Trophoblast cell (in vitro differentiated cells and primary cell): ENCODE data around the gene KDM6B.
A peak's percentile ranks its signal among the peaks of the same experiment; 100 is the strongest.

Source experiments
- DNase-seq, 2 donors: peaks; one replicate each; pipeline ENCODE4 v3.0.0-alpha.2; 2016
- H2AFZ ChIP-seq: 2 replicates; pipeline ENCODE4 v1.6.1; 2013; ENCODE audit warnings: low read length, moderate library complexity, mild to moderate bottlenecking; ENCODE audit not compliant: insufficient read depth, poor library complexity
- H2AK5ac ChIP-seq: 2 replicates; pipeline ENCODE4 v1.6.1; 2013; ENCODE audit warnings: mild to moderate bottlenecking, low read length
- H2BK120ac ChIP-seq: 2 replicates; pipeline ENCODE4 v1.6.1; 2013; ENCODE audit warnings: low read length, mild to moderate bottlenecking, moderate library complexity; ENCODE audit not compliant: insufficient read depth, poor library complexity
- H2BK12ac ChIP-seq: 2 replicates; pipeline ENCODE4 v1.6.1; 2013; ENCODE audit warnings: mild to moderate bottlenecking, low read length, moderate library complexity
- H2BK5ac ChIP-seq: 2 replicates; pipeline ENCODE4 v1.6.1; 2013; ENCODE audit warnings: low read length, low read depth, moderate library complexity, mild to moderate bottlenecking; ENCODE audit not compliant: poor library complexity
- H3K14ac ChIP-seq: 2 replicates; pipeline ENCODE4 v1.6.1; 2013; ENCODE audit warnings: mild to moderate bottlenecking, low read length
- H3K18ac ChIP-seq: 2 replicates; pipeline ENCODE4 v1.6.1; 2013; ENCODE audit warnings: mild to moderate bottlenecking, low read length
- H3K23ac ChIP-seq: 2 replicates; pipeline ENCODE4 v1.6.1; 2013; ENCODE audit warnings: low read length
- H3K27ac ChIP-seq: 2 replicates; pipeline ENCODE4 v1.5.1; 2013; ENCODE audit warnings: low read depth, mild to moderate bottlenecking, inconsistent platforms, low read length, moderate library complexity
- H3K27me3 ChIP-seq: 2 replicates; pipeline ENCODE4 v1.6.1; 2013; ENCODE audit warnings: inconsistent platforms, mild to moderate bottlenecking, low read length, moderate library complexity; ENCODE audit not compliant: insufficient read depth
- H3K36me3 ChIP-seq, 2 experiments: 1 replicate in 1 of 2; 2 replicates in 1 of 2; pipeline ENCODE4 v1.6.1; 2013; ENCODE audit warnings: low read length in 2 of 2, mild to moderate bottlenecking in 2 of 2, moderate library complexity in 1 of 2; ENCODE audit not compliant: insufficient read depth in 2 of 2, control insufficient read depth in 1 of 2
- H3K4ac ChIP-seq: 2 replicates; pipeline ENCODE4 v1.6.1; 2013; ENCODE audit warnings: low read depth, mild to moderate bottlenecking, low read length, moderate library complexity
- H3K4me1 ChIP-seq, 2 experiments: 1 replicate in 1 of 2; 2 replicates in 1 of 2; pipeline ENCODE4 v1.6.1; 2013; ENCODE audit warnings: low read length in 2 of 2, mild to moderate bottlenecking in 2 of 2, moderate library complexity in 1 of 2; ENCODE audit not compliant: insufficient read depth in 2 of 2, control insufficient read depth in 1 of 2
- H3K4me2 ChIP-seq: 2 replicates; pipeline ENCODE4 v1.6.1; 2013; ENCODE audit warnings: inconsistent platforms, mild to moderate bottlenecking, low read length, moderate library complexity
- H3K4me3 ChIP-seq: 2 replicates; pipeline ENCODE4 v1.5.1; 2013; ENCODE audit warnings: mild to moderate bottlenecking, low read depth, low read length, inconsistent platforms
- H3K79me1 ChIP-seq: one replicate; pipeline ENCODE4 v1.6.1; 2013; ENCODE audit warnings: low read length
- H3K79me2 ChIP-seq: 2 replicates; pipeline ENCODE4 v1.6.1; 2013; ENCODE audit warnings: low read length, mild to moderate bottlenecking; ENCODE audit not compliant: control insufficient read depth, insufficient read depth, poor library complexity
- H3K9ac ChIP-seq: 2 replicates; pipeline ENCODE4 v1.6.1; 2013; ENCODE audit warnings: mild to moderate bottlenecking, low read length
- H3K9me3 ChIP-seq: 2 replicates; pipeline ENCODE4 v1.6.1; 2013; ENCODE audit warnings: low read depth, mild to moderate bottlenecking, control low read depth, inconsistent platforms, low read length; ENCODE audit not compliant: insufficient read depth
- H4K12ac ChIP-seq: 2 replicates; pipeline ENCODE4 v1.6.1; 2013; ENCODE audit warnings: low read depth, mild to moderate bottlenecking, low read length, moderate library complexity
- H4K8ac ChIP-seq: 2 replicates; pipeline ENCODE4 v1.6.1; 2013; ENCODE audit warnings: low read depth, mild to moderate bottlenecking, low read length, moderate library complexity
- H4K91ac ChIP-seq: one replicate; pipeline ENCODE4 v1.6.1; 2013; ENCODE audit warnings: low read depth, mild to moderate bottlenecking, low read length, moderate library complexity
- WGBS: extraction: QIAGEN DNeasy Blood & Tissue Kit; methylation state at CpG from one replicate; pipeline ENCODE4 v1.1.7; 2013; ENCODE audit warnings: missing lambda C conversion rate; ENCODE audit not compliant: insufficient read length, insufficient coverage; ENCODE audit errors: extremely low coverage; 5-methylcytosine and 5-hydroxymethylcytosine counted together

The KDM6B gene

DNA sequence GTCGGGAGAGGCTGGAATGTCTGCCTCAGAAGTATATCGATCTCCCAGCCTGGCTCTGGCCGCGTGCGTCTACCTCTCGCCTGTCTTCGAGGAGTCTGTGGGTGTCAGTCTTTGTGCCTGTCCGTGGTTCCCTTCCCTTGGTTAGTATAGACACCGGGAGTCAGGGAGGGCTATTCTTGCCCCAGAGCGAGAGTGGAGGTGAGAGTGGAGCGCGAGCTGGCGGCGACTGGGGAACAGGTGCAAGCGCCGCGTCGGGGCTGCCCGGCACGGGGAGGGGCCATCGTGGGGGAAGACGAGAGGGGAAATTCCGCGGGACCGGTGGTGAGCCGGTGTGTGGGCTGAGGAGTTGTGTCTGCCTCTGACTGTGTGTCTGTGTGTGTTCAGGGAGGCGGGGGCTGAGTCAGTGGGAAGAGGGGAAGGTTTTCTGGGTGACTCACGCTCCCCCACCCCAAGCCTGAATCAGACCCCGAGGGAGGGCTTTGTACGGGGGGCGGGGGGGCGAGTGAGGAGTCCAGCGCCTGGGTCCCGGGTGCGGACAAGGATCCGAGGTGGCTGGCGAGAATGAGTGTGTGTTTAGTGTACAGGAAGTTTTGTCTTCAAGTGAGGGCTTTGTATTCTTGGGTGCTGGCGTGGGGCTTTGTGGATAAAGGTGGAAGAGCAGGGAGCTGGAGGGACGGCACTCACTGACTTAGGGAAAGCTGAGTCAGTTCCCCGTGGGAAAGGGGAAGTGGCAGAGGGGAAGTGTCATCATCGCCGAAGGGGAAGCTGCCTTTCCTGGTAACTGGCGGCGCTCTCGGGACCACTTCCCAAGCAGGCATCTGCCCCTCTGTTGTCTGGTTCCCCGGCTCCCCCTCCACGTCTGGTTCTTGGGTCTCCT, 8.6 kb downstream of the KDM6B start:
- Histone ChIP-seq H3K36me3 (peaks cover 29 to 35% of the 10 kb centered on the region in 2 experiments), H4K8ac (peak overlapping the region; percentile 88), H3K79me2 (peaks cover 31% of the 10 kb centered on the region), H3K4me3 (peak overlapping the region; percentile 77), H3K18ac (peak overlapping the region; percentile 87), H2AFZ (peak overlapping the region; percentile 56), H3K23ac (no peak overlapping the region), H2AK5ac (peak overlapping the region; percentile 90), H3K4me2 (peak overlapping the region; percentile 98), H3K9me3 (peaks cover 3% of the 10 kb centered on the region), H3K14ac (peak overlapping the region; percentile 96), H2BK5ac (peak overlapping the region; percentile 97), H2BK120ac (peak overlapping the region; percentile 93), H3K4ac (peak overlapping the region; percentile 64), H3K79me1 (peaks cover 39% of the 10 kb centered on the region), H3K27me3 (no peaks in the 10 kb centered on the region), H4K91ac (peak overlapping the region; percentile 86), H2BK12ac (peak overlapping the region; percentile 80), H4K12ac (peak overlapping the region; percentile 81), H3K9ac (peak overlapping the region; percentile 78), H3K4me1 (peaks cover 28 to 31% of the 10 kb centered on the region in 2 experiments), H3K27ac (peak overlapping the region; percentile 99)
- peak; percentile 89 to 90 for DNase-seq
- no CpG with 5 or more reads among the region's 47 CpGs for WGBS

DNA sequence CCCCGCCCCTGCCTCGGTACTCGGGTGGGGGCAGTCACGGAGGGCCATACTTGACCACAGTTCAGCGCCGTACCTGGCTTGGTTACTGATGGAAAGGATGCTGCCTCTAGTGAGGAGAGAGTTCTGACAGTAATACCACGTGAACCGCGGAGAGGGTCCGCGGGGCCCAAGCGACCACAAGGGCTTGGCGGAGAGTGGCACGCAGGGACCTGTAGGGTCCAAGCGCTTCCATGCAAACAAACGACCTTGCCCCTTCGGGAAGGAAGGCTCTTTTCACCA, 9.2 kb downstream of the KDM6B start:
- WGBS: no CpG with 5 or more reads among the region's 17 CpGs
- H4K8ac ChIP-seq: peak overlapping the region; percentile 75
- H3K23ac ChIP-seq: peak overlapping the region; percentile 2

DNA sequence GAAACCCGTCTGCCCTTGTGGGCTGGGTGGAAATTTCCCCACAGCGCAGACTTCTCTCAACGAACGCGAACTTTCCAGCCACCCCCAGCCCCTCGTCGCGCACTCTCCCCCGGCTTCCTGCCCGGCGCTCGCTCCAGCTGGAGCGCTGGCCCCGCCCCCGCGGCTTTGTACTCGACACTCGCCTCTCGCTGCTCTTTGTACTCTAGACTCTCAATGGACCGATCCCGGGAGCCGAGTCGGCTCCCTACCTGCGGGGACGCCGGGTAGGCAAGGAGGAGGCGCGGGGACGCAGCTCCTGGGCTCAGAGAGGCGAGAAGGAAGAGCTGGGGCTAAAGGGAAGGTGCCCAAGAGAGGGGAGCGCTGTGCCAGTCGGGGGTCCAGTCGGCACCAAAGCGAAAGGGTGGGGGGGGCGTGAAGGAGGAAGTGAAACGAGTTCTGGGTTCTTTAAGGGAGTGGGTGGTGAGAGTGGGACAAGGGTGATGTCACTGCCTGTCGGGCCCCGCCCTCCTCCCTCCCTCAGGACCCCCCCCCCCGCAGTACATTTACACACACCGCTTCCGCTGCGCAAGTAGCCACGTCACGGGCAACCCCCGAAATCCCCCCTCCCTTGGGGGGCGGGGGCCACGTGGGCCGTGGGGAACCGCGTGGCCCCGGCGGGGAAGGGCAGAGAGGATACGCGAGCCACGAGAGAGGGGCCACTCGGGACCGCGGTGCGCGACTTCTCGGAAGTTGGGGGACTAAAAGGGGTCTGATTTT, 9.7 kb downstream of the KDM6B start:
- peaks cover 3% of the 10 kb centered on the region for H3K9me3 ChIP-seq
- H3K27ac ChIP-seq: peak overlapping the region; percentile 99
- H4K8ac ChIP-seq: peak overlapping the region; percentile 75
- peak overlapping the region; percentile 96 for H3K14ac ChIP-seq
- peak overlapping the region; percentile 87 for H3K18ac ChIP-seq
- peak overlapping the region; percentile 77 for H3K4me3 ChIP-seq
- peak overlapping the region; percentile 81 for H4K12ac ChIP-seq
- H2BK12ac ChIP-seq: peak overlapping the region; percentile 47
- H3K4ac ChIP-seq: peak overlapping the region; percentile 66
- H3K36me3 ChIP-seq: peaks cover 39 to 45% of the 10 kb centered on the region in 2 experiments
- H3K27me3 ChIP-seq: no peaks in the 10 kb centered on the region
- H3K4me1 ChIP-seq: peaks cover 27 to 28% of the 10 kb centered on the region in 2 experiments
- WGBS: no CpG with 5 or more reads among the region's 61 CpGs
- H2BK120ac ChIP-seq: peak overlapping the region; percentile 93
- DNase-seq: peak; percentile 87 to 90
- H3K9ac ChIP-seq: peak overlapping the region; percentile 78
- peak overlapping the region; percentile 98 for H3K4me2 ChIP-seq
- H3K23ac ChIP-seq: no peak overlapping the region
- peak overlapping the region; percentile 97 for H2BK5ac ChIP-seq
- H2AFZ ChIP-seq: no peak overlapping the region
- peak overlapping the region; percentile 90 for H2AK5ac ChIP-seq
- peaks cover 35% of the 10 kb centered on the region for H3K79me1 ChIP-seq
- peak overlapping the region; percentile 86 for H4K91ac ChIP-seq
- peaks cover 30% of the 10 kb centered on the region for H3K79me2 ChIP-seq

More for the DNA sequence above, 9.2 kb downstream of the KDM6B start:
- Histone ChIP-seq H2BK5ac (peak overlapping the region; percentile 97), H2AK5ac (peak overlapping the region; percentile 90), H2BK120ac (peak overlapping the region; percentile 93), H3K4ac (peak overlapping the region; percentile 64), H3K9ac (peak overlapping the region; percentile 78), H3K9me3 (peaks cover 3% of the 10 kb centered on the region), H4K12ac (peak overlapping the region; percentile 81), H3K36me3 (peaks cover 34 to 40% of the 10 kb centered on the region in 2 experiments), H3K79me1 (peaks cover 39% of the 10 kb centered on the region), H3K14ac (peak overlapping the region; percentile 96), H3K4me2 (peak overlapping the region; percentile 98), H2AFZ (peak overlapping the region; percentile 20), H3K27ac (peak overlapping the region; percentile 99), H3K79me2 (peaks cover 31% of the 10 kb centered on the region), H3K27me3 (no peaks in the 10 kb centered on the region), H3K4me1 (peaks cover 28 to 31% of the 10 kb centered on the region in 2 experiments), H2BK12ac (peak overlapping the region; percentile 47), H3K18ac (peak overlapping the region; percentile 87), H3K4me3 (peak overlapping the region; percentile 77), H4K91ac (peak overlapping the region; percentile 86)
- DNase-seq: no peak
